NCI-H2107 treated with DMSO at 0.1 percent for 48 hours (cell line): ENCODE data around the gene SERPINA5.

Experiments used
- DNase-seq: peaks from one replicate; lab custom pipeline; 2025; ENCODE audit not compliant: unreplicated experiment; lab: John Stamatoyannopoulos, UW

The SERPINA5 gene

GRCh38 chr14:94641632-94641955 lies 60.4 kb downstream of the SERPINA5 start:
- DNase-seq = no peak
